ENCODE results near the gene CFAP119.

- no peak for TF ChIP-seq EP300 (IDR thresholded peaks at IDR 0.05)
- TF ChIP-seq CTCF (IDR thresholded peaks at IDR 0.05), result no peak
- TF ChIP-seq POLR2A (IDR thresholded peaks at IDR 0.05), result no peak
Observed at GRCh38 chr16:30773826-30774225, 12.0 kb upstream of the CFAP119 start.

All from tibial nerve (tissue), 4 donors.